ENCODE measurements around the gene MTA3.

GRCh38 chr2:42743659-42743990, 175.2 kb downstream of the MTA3 start:
- TF ChIP-seq, protein P1, sequence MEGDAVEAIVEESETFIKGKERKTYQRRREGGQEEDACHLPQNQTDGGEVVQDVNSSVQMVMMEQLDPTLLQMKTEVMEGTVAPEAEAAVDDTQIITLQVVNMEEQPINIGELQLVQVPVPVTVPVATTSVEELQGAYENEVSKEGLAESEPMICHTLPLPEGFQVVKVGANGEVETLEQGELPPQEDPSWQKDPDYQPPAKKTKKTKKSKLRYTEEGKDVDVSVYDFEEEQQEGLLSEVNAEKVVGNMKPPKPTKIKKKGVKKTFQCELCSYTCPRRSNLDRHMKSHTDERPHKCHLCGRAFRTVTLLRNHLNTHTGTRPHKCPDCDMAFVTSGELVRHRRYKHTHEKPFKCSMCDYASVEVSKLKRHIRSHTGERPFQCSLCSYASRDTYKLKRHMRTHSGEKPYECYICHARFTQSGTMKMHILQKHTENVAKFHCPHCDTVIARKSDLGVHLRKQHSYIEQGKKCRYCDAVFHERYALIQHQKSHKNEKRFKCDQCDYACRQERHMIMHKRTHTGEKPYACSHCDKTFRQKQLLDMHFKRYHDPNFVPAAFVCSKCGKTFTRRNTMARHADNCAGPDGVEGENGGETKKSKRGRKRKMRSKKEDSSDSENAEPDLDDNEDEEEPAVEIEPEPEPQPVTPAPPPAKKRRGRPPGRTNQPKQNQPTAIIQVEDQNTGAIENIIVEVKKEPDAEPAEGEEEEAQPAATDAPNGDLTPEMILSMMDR (IDR thresholded peaks at IDR 0.05): no peak
- TF ChIP-seq POLR2A (IDR thresholded peaks at IDR 0.05): no peak
